PC-3 (cell line): ENCODE results near the gene TUBB1. TPM values are rescaled to one million over a fixed set of nuclear protein-coding genes. Genes with fewer than 3 reads are reported as not detected.

Experiments
- ATAC-seq: fragments of 200-7000 bp; cut with Tn5 transposase; 2 replicates; pipeline ENCODE4 v1.9.1; 2020; ENCODE audit warnings: mild to moderate bottlenecking, moderate library complexity
- BruUV-seq: library from RNA; stranded (reverse); fragments of 400-500 nt; replicated peaks from 2 replicates; lab custom pipeline; 2021; lab: Mats Ljungman, UMichigan
- CTCF ChIA-PET: fragments of 300-600 bp; sonication (Branson Sonifier 250); formaldehyde crosslinking; loops from one replicate; lab custom pipeline; 2022; ENCODE audit warnings: antibody characterized with exemption; lab: Charles Lee
- POLR2A ChIA-PET: fragments of 300-600 bp; sonication (Branson Sonifier 250); formaldehyde crosslinking; loops from one replicate; lab custom pipeline; 2022; ENCODE audit warnings: antibody characterized with exemption; ENCODE audit not compliant: unreplicated experiment; lab: Charles Lee
- DNase-seq: peaks from one replicate; pipeline ENCODE4 v3.0.0-alpha.2; 2015
- H2AFZ ChIP-seq: fragments of 300-600 bp; sonication (generic); 2 replicates; pipeline ENCODE4 v1.6.0; 2016; ENCODE audit warnings: antibody characterized with exemption, low read length
- H3F3A ChIP-seq: fragments of 300-600 bp; sonication (generic); one replicate; pipeline ENCODE4 v1.6.0; 2017; ENCODE audit warnings: antibody characterized with exemption, low read length, control low read depth, mild to moderate bottlenecking; ENCODE audit not compliant: unreplicated experiment
- H3K27ac ChIP-seq: fragments of 300-600 bp; sonication (generic); 2 replicates; pipeline ENCODE4 v1.5.1; 2016; ENCODE audit warnings: mild to moderate bottlenecking, low read length
- H3K27me3 ChIP-seq: fragments of 300-600 bp; sonication (generic); 2 replicates; pipeline ENCODE4 v1.6.1; 2016; ENCODE audit warnings: low read length, mixed read lengths
- H3K36me3 ChIP-seq: fragments of 300-600 bp; sonication (generic); 2 replicates; pipeline ENCODE4 v1.6.1; 2016; ENCODE audit warnings: low read depth, mixed run types, low read length, mixed read lengths
- H3K4me1 ChIP-seq: fragments of 300-600 bp; sonication (generic); 2 replicates; pipeline ENCODE4 v1.5.1; 2016; ENCODE audit warnings: low read length; ENCODE audit not compliant: insufficient read depth
- H3K4me2 ChIP-seq: fragments of 300-600 bp; sonication (generic); 2 replicates; pipeline ENCODE4 v1.6.0; 2016; ENCODE audit warnings: low read length
- H3K4me3 ChIP-seq: fragments of 300-600 bp; sonication (generic); 2 replicates; pipeline ENCODE4 v1.5.1; 2016; ENCODE audit warnings: mild to moderate bottlenecking, low read length, mixed read lengths
- H3K79me2 ChIP-seq: fragments of 300-600 bp; sonication (generic); 2 replicates; pipeline ENCODE4 v1.6.1; 2017; ENCODE audit warnings: low read length, mixed read lengths
- H3K9ac ChIP-seq: fragments of 300-600 bp; sonication (generic); 2 replicates; pipeline ENCODE4 v1.6.0; 2016; ENCODE audit warnings: mild to moderate bottlenecking, low read length
- H3K9me2 ChIP-seq: fragments of 300-600 bp; sonication (generic); replicated peaks from 2 replicates; pipeline ENCODE4 v1.6.1; 2016; ENCODE audit warnings: mixed run types, low read length, mixed read lengths
- H3K9me3 ChIP-seq: fragments of 300-600 bp; sonication (generic); 2 replicates; pipeline ENCODE4 v1.6.1; 2016; ENCODE audit warnings: low read length, mixed read lengths
- H4K20me1 ChIP-seq: fragments of 300-600 bp; sonication (generic); 2 replicates; pipeline ENCODE4 v1.6.1; 2016; ENCODE audit warnings: low read length, mixed read lengths
- CTCF ChIP-seq: fragments of 300-600 bp; sonication (generic); conservative IDR thresholded peaks from 2 replicates; pipeline ENCODE4 v1.5.1; 2017; ENCODE audit warnings: antibody characterized with exemption, low read depth, mild to moderate bottlenecking, low read length
- EZH2 ChIP-seq: fragments of 300-600 bp; sonication (generic); IDR thresholded peaks from one replicate; pipeline ENCODE4 v1.6.1; 2017; ENCODE audit warnings: antibody characterized with exemption, mild to moderate bottlenecking, low read length; ENCODE audit not compliant: unreplicated experiment
- EZH2phosphoT487 ChIP-seq: fragments of 300-600 bp; sonication (generic); IDR thresholded peaks from 2 replicates; pipeline ENCODE4 v1.6.1; 2018; ENCODE audit warnings: mild to moderate bottlenecking, antibody characterized with exemption, low read length, borderline replicate concordance
- intact Hi-C: fragments of 100-400 bp; cut with micrococcal nuclease; formaldehyde crosslinking; loops from 2 replicates; pipeline ENCODE4 v1.9.0; 2023
- total RNA-seq: library from RNA; depleted of rRNA; stranded (reverse); fragments of >200 nt; gene quantifications from 2 replicates; pipeline ENCODE4 v1.2.3, GENCODE V29; 2014

TUBB1 gene
- total RNA-seq, 1 experiment from 2014 or later: not detected

GRCh38 chr20:58989196-58989595 is 30.0 kb upstream of the TUBB1 start:
- intact Hi-C loops: no loop called here
- H3K4me1 ChIP-seq: peaks cover 9% of the 10 kb centered on the region
- peaks cover 19% of the 10 kb centered on the region for H4K20me1 ChIP-seq
- H3K79me2 ChIP-seq: peaks cover 35% of the 10 kb centered on the region
- no peak for TF ChIP-seq CTCF
- no peak for TF ChIP-seq EZH2phosphoT487
- no peak for TF ChIP-seq EZH2
- DNase-seq (no peak), ATAC-seq (no peak)
- peaks cover 85% of the 10 kb centered on the region for H3K36me3 ChIP-seq
- no peaks in the 10 kb centered on the region for H3K9me3 ChIP-seq
- CTCF ChIA-PET: no interaction called here
- no peaks in the 10 kb centered on the region for H3K9me2 ChIP-seq
- no TSS peak for BruUV-seq
- H3F3A ChIP-seq: no peaks in the 10 kb centered on the region
- H2AFZ ChIP-seq: no peak overlapping the region
- H3K27me3 ChIP-seq: no peaks in the 10 kb centered on the region
- no peak overlapping the region for H3K9ac ChIP-seq
- POLR2A ChIA-PET: no interaction called here
- H3K27ac ChIP-seq: no peak overlapping the region
- no peak overlapping the region for H3K4me2 ChIP-seq
- H3K4me3 ChIP-seq: no peak overlapping the region

DNA sequence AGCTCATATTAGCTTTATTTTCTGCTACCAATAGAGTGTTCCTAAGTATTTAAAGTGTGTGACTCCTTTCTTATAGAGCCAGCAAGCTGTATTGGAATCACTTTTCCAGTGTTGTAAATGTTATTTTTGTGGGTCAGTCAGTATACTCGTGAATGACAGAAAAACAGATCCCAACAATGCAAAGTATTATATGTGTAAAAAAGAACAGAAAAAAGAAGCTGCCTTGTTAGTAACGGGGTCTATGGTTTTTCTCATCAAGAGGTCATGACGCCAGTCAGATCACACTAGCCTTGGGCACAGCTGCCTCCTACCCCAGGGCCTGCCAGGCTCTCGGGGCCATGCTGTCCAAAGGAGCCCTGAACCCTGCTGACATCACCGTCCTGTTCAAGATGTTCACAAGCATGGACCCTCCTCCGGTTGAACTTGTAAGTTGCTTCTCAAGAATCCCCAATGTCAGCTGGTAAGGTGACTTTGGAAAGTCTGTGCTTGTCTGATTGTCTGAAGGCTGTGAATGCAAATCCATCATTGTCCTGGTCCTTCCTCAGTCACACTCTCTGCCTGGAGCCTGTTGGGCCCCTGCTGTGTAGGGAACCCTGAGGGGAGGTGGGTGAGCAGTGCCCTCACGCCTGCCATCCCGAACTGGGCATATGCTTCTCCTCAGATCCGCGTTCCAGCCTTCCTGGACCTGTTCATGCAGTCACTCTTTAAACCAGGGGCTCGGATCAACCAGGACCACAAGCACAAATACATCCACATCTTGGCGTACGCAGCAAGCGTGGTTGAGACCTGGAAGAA is 28.4 kb upstream of the TUBB1 start:
- Histone ChIP-seq H3K27me3 (no peaks in the 10 kb centered on the region), H3K9ac (no peak overlapping the region), H3K36me3 (peaks cover 94% of the 10 kb centered on the region), H3K4me2 (no peak overlapping the region), H3K9me3 (no peaks in the 10 kb centered on the region), H3K27ac (no peak overlapping the region), H3K4me1 (peaks cover 15% of the 10 kb centered on the region), H4K20me1 (peaks cover 7% of the 10 kb centered on the region), H2AFZ (no peak overlapping the region), H3F3A (no peaks in the 10 kb centered on the region), H3K4me3 (no peak overlapping the region), H3K9me2 (no peaks in the 10 kb centered on the region), H3K79me2 (peaks cover 18% of the 10 kb centered on the region)
- CTCF ChIA-PET: no interaction called here
- POLR2A ChIA-PET: interaction anchor here (0.6 kb wide), 1 partner anchor 9 kb away, joined by 3 read pairs; no protein-coding TSS in a partner anchor
- ATAC-seq (no peak), DNase-seq (no peak)
- BruUV-seq: no TSS peak
- intact Hi-C loops: loop anchor here (5.0 kb wide), 1 partner anchor 41 kb away; the partner anchor contains the start of gene ATP5F1E
- TF ChIP-seq EZH2phosphoT487: no peak

- Histone ChIP-seq H3K79me2 (peaks cover 9% of the 10 kb centered on the region), H3K4me2 (no peak overlapping the region), H2AFZ (no peak overlapping the region), H3K4me1 (peaks cover 19% of the 10 kb centered on the region), H4K20me1 (peaks cover 3% of the 10 kb centered on the region), H3K9me3 (no peaks in the 10 kb centered on the region), H3K9ac (no peak overlapping the region), H3K4me3 (no peak overlapping the region), H3K9me2 (no peaks in the 10 kb centered on the region), H3K27me3 (no peaks in the 10 kb centered on the region), H3K36me3 (peaks cover 93% of the 10 kb centered on the region), H3K27ac (no peak overlapping the region), H3F3A (no peaks in the 10 kb centered on the region)
- TF ChIP-seq EZH2 (no peak), CTCF (no peak), EZH2phosphoT487 (no peak)
- no TSS peak for BruUV-seq
- POLR2A ChIA-PET: interaction anchor here (0.7 kb wide), 1 partner anchor 20 kb away, joined by 3 read pairs; no protein-coding TSS in a partner anchor
- no peak for DNase-seq
- intact Hi-C loops: loop anchor here (5.0 kb wide), 1 partner anchor 41 kb away; the partner anchor contains the start of gene ATP5F1E
- CTCF ChIA-PET: no interaction called here
- ATAC-seq: no peak
Measured at GRCh38 chr20:58991715-58992114, 27.5 kb upstream of the TUBB1 start.
